ENCODE data around the gene PLIN4. TPM values are rescaled to one million over a fixed set of nuclear protein-coding genes. Genes with fewer than 3 reads are reported as not detected.

Gene PLIN4
- total and polyA plus RNA-seq, 2 donors (not counting 3 experiments of a cell fraction or from before 2014, with no cell fraction given): 0.01 TPM; not detected in 1

- H3K36me3 ChIP-seq (ENCODE audit: control insufficient read depth in 2 of 2, extremely low read depth in 1 of 2, insufficient read depth in 2 of 2, low read length in 2 of 2): no peaks in the 10 kb centered on the region
- no peaks in the 10 kb centered on the region for H3K27me3 ChIP-seq (ENCODE audit: control insufficient read depth in 2 of 2, insufficient read depth in 2 of 2, low read length in 2 of 2)
- DNase-seq (ENCODE audit: low read depth, low spot score): no peak
- no peak overlapping the region for H2AFZ ChIP-seq (ENCODE audit: low read depth, low read length)
- H3K9me1 ChIP-seq (replicated peaks; ENCODE audit: control insufficient read depth, extremely low read depth, insufficient read depth, low read length): no peaks in the 10 kb centered on the region
- no peak overlapping the region for H3K9ac ChIP-seq (replicated peaks; ENCODE audit: extremely low read depth, insufficient read depth, low read length)
- no peaks in the 10 kb centered on the region for H3K79me2 ChIP-seq (ENCODE audit: control insufficient read depth, insufficient read depth, low read length)
- ChIA-PET CTCF (interaction anchor here (0.6 to 4.8 kb wide), 22 partner anchors 8 to 282 kb away, joined by 3 to 98 read pairs (median 6); partner anchors contain the start of genes HDGFL2, LRG1, PLIN5 and SHD), POLR2A (no interaction called here)
- no peaks in the 10 kb centered on the region for H4K20me1 ChIP-seq (replicated peaks; ENCODE audit: control insufficient read depth, extremely low read depth, insufficient read depth, low read length)
- H3K4me2 ChIP-seq (ENCODE audit: insufficient read depth, low read length): no peak overlapping the region
- H3K9me3 ChIP-seq (replicated peaks; ENCODE audit: control insufficient read depth, insufficient read depth, low read length): no peaks in the 10 kb centered on the region
- intact Hi-C loops (cut with micrococcal nuclease) (loop anchor here (1.0 kb wide), 1 partner anchor 114 kb away; no protein-coding TSS in a partner anchor), dilution Hi-C loops (cut with MboI; ENCODE audit: extremely low pct_ligation_motif_present, low sequenced_read_pairs) (no loop called here)
- no TSS peak for BruUV-seq (replicated peaks)
- no peaks in the 10 kb centered on the region for H3K4me1 ChIP-seq (ENCODE audit: control insufficient read depth, extremely low read depth, insufficient read depth, low read length)
- no peak overlapping the region for H3K4me3 ChIP-seq (replicated peaks in 1 of 3; ENCODE audit: insufficient read depth in 1 of 3, low read depth in 1 of 3, low read length in 3 of 3)
- H3K27ac ChIP-seq (ENCODE audit: insufficient read depth, low read depth, low read length): no peak overlapping the region
- FAIRE-seq: no peak
- TF ChIP-seq EZH2 (IDR thresholded peaks at IDR 0.05; ENCODE audit: borderline replicate concordance, low read depth, low read length, severe bottlenecking) (no peak), JUN (IDR thresholded peaks at IDR 0.05; ENCODE audit: borderline replicate concordance, insufficient read depth, insufficient read length, low read depth) (no peak), CTCF (IDR thresholded peaks at IDR 0.05; ENCODE audit: extremely low read depth in 1 of 2, insufficient read depth in 1 of 2, low read depth in 1 of 2, low read length in 2 of 2) (no peak), POLR2AphosphoS5 (IDR thresholded peaks at IDR 0.05; ENCODE audit: insufficient read depth, low read depth, low read length) (no peak), FOS (IDR thresholded peaks at IDR 0.05; ENCODE audit: borderline replicate concordance, insufficient read depth, low read length) (no peak), GATA2 (IDR thresholded peaks at IDR 0.05; ENCODE audit: insufficient read depth, insufficient read length, low read depth, low read length) (no peak), POLR2A (IDR thresholded peaks at IDR 0.05; ENCODE audit: low read depth, low read length) (no peak), MYC (IDR thresholded peaks at IDR 0.05; ENCODE audit: low read depth, low read length) (no peak), MAX (IDR thresholded peaks at IDR 0.05; ENCODE audit: insufficient read depth, insufficient read length) (no peak)
Measured at GRCh38 chr19:4522291-4523002, 4.2 kb upstream of the PLIN4 start.
